NCI-H2029 (cell line): ENCODE results near the gene UST.
"Not testable (repeated sequence)": the region's sequence is repeated elsewhere in the genome, so short reads cannot be mapped to it uniquely, and the experiment has no call there.

Source experiments
- DNase-seq: peaks from one replicate; lab custom pipeline; 2025; lab: John Stamatoyannopoulos, UW

Gene UST

DNA sequence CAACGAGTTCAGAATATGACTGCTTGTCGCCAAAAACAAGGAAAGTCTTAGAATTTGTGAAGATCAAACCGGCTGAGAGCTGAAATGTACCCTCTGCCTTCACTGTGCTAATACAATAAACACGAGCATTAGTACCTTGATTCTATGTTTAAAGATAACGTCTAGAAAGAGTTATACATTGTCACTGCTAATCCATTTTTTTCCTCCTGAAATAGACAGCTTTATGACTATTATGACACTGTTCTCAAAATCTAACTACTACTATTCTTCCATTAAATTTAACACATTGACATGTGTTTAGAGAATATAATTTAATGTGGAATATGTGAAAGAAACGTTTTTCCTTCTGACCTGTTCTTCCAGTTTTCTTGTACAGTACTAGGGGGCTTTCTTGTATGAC is 204.8 kb downstream of the UST start:
- no peak for DNase-seq

DNA sequence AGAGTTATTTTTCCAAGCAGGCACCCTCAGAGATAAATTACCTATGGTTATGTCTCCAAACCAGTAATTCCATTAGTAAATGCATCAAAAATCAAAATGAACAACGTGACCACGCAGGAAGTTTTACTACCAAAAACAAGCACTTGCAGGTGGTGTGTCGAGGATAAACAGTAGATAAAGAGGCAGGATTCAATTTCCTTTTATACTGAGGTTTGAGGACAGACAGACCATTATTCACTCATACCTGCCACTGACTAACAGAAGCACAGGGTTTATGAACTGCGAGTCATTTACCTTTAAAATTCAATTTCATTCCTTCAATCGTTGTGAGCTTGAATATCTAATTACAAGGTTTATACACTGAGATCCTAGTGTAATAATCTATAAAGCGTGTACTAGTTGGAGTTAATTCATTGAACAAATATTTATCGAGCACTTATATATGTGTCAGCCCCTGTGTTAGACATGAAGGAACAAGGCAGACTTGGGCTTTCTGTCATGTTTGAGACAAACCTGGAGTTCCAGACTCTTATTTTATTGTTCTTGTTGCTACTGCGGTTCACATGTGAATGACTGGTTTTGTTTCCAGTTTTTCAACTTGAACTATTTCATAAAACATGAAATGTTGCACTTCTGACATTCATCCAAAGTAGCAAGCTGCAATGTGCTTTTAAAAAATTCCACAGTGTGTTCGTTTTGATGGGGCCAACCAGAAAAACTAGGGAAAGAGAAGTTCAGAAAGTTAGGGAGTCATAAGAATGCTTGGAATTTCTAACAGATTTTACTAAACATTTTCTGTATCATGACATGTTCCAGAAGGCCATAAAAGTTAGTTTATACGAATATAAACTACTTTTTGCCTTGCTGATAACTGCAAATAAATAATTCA is 205.6 kb downstream of the UST start:
- DNase-seq, result no peak

- DNase-seq, result no peak
Observed at GRCh38 chr6:148954461-148954860, 207.6 kb downstream of the UST start.

DNA sequence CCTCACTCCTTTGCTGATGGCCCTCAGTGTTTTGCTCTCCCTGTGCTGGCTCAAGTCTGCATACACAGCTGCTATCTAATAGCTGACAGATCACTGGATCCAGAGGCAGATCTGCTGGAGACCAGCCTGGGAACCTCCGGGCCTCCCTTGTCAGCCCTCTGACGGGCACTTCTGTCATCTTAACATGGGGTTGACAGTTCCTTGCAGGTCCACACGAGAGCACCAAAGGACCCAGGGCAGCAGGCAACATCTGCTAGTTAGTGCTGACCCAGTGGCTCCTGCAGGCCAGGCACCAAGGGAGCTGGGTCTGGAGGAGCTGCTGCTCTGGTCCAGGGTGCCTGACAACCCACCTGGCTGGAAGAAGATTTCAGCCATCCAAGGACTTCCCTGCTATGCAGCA is 208.1 kb downstream of the UST start:
- no peak for DNase-seq

DNA sequence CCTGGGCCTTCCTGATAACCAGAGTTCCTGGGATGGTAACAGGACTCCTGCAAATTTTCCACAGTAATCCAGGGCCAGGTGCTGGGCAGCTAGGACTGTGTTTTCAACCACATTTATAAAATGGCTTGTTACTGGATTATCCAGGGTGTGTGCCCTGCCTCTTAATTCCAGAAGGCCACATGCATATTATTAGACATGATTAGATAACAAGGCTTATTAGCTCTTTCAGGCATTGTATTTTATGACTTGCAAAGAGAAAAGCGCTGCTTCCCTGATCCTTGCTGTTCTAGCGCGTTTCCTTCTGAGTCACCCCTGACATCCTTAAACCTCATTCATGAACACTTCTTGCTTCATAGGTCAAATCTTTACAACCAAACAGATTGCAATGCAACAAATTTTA is 208.6 kb downstream of the UST start:
- DNase-seq, result no peak

DNA sequence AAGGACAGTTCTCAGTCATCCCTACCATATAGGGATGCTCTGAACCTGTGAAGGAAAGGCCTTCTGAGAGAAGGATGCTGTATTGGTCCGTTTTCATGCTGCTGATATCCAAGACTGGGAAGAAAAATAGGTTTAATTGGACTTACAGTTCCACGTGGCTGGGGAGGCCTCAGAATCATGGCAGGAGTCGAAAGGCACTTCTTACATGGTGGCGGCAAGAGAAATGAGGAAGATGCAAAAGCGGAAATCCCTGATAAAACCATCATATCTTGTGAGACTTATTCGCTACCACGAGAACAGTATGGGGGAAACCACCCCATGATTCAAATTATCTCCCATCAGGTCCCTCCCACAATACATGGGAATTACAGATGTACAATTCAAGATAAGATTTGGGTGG is 209.3 kb downstream of the UST start:
- DNase-seq, result not testable (repeated sequence)

DNA sequence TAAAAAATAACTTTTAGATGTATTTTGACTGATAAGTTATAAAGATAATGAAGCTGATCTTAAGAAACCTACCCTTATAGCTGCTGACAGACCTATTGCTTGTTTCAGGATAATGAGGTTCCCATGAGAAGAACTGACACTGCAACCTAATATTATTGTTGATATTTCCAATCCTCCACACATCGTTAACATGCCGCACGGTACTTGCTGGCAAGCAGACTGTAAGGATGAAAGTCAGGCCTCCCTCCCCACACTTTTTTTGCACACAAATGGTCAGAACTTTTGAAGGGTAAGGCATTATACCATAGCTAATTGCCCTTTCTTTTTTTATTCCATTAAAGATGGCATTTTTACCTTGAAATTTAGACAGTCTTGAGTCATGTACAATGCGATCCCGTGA is 210.9 kb downstream of the UST start:
- no peak for DNase-seq

DNA sequence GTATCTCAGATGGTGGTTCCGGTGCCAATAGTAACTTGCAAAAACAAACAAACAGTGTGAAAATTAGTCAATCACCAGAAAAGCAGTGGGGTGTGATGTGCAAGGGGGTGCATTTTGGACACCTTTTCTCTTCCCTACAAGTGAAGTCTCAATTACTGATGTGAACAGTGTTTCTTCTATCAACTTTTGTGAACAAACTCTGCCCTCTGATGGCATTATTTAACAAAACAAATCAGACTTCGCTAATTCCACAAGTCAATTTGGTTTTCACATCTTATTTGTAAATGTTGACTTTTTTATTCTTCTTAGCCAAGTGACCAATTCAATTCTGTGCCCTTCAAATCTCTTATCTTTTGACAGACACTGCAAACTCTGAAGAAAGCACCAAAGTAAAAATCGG is 212.2 kb downstream of the UST start:
- no peak for DNase-seq

DNA sequence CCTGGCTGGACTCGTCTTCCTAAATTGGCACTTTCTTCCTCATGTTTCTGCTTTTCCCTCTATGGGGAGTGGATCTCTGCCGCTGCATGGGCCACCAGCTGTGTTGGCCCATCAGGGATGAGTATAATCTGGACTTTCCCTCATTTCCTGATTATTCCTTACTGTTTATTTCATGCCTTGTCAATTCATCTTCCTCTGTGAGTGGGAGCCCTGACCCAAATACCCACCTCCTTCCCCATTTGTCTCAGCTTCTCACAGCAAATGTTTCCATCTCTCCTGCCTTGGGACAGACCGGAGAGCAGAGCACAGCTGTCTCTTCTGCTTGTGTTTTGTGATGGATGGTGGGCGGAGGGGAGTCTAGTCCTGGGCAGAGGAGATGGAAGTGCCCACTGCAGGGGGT is 212.7 kb downstream of the UST start:
- no peak for DNase-seq

DNA sequence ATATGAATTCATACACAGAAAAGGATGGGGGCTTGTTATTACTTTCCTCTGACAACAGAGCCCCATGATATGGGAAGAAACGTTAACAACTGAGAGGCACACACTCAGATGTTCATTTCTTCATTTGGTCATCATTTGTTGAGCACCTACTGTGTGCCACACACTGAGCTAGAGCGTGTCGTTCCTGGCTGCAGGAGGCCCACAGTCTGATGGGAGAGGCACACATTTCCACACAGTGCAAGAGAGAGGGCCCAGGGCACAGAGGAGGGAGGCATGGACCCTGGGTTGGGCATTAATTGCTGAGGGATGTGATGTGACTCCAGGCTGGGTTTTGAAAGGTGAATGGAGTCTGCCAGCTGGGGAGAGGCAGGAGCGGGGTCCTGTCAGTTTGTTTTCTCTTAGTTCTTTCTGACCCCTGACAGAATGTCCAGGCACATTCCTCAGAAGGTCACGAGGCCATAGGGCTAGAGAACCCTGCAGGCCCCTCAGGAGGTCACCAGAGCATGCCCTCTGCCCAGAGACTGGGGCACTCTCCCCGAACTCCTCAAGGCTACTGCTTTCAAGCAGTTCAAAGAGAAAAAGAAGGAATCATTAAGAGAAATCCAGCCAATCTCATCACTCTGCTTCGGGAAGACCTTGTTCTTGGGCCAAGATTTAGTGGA is 216.2 kb downstream of the UST start:
- DNase-seq, result no peak

DNA sequence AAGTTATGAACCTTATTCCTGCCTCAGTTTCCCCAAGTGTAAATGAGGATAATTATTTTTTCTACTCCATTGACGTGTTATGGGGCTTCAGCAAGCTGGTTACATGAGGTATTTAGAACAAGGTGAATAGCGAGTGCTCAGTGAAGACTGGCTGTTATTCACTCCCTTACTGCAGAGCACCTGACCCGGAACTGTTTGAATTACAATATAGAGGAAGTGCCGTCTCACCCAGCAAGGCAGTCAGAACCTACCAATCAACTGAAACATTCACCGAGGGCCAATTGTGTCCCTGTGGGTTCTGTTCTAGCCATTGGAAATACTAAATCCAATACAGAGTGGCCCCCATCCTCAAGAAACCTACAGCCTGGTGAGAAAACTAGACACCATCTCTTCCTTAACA is 216.9 kb downstream of the UST start:
- no peak for DNase-seq

DNA sequence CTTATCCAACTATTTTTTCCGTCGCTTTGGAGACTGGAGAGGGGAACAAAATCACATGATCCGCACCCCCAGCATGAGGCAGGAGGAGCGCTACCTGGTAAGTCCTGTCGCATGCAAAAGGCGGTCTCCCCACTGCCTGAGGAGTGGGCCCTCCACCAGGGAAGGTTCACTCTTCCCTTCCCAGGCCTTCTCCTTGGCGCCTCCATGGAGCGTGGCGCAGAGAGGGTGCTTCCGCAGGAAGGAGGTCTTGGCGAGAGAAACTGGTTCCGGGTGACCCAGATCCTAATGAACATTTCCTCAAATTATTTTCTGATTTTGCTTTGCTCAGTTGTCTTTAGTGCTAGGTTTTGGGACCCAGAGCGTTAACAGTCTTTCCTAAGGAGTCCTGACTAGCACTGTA is 217.6 kb downstream of the UST start:
- DNase-seq, result no peak

DNA sequence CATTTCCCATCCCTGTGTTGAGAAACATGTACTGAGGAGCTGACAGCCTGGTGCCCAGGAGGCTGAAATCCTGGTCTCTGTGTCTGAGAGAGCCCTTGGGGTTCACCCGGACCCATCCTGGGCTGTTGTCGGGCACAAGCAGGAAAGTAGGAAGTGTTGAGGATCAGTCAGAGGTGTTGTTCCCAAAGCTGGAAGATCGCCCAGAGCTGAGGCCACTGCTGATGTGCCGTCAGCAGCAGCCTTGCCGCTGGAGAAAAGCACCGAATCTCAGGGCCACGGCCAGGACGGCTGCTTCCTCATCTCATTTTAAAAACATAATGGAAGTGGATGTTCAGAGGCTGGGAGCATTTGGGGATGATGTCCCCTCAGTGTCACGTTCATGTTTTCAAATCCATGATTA is 218.5 kb downstream of the UST start:
- DNase-seq, result no peak

DNA sequence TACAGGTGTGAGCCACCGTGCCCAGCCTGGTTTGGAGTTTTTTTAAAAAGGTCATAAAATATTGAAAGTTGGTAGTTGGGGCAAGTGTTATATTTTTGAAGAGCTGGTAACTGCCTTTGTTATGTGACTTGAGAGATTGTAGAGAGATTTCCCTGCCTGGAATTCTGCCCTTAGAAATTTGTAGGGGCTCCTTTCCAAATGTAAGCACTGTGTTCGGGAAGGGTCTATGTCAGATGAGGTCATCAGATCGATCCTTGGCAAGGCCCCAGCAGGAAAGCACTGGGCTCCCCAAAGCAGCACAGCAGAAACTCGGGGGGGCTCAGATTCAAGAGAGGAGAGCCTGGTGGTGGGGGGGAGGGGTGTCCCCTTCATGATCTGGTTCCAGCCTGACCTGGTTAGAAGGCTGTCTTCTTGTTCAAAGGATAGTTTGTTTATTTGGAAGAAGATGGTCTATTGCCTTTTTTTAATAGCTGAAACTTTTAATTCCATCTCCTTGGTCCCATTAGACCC is 220.2 kb downstream of the UST start:
- DNase-seq, result no peak

DNA sequence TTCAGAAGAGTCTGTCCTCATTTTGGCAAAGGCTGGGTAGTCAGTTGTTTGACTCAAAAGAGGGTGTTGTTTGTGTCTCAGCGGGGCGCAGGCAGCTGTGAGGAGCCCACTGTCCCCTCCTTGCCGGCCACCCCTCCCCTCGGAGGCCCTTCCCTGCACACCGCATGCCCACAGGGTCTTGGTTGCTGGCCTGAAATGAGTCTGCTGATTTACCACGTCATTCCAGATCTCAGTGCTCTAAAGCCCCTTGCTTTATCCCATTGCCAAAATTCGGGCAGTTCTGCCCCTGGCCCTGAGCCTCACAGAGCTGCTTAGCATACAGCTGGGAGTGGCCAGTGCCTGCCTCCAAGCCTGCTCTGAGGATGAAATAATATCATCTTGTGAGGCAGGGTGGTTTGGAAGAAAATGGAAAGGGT is 220.7 kb downstream of the UST start:
- DNase-seq, result no peak

DNA sequence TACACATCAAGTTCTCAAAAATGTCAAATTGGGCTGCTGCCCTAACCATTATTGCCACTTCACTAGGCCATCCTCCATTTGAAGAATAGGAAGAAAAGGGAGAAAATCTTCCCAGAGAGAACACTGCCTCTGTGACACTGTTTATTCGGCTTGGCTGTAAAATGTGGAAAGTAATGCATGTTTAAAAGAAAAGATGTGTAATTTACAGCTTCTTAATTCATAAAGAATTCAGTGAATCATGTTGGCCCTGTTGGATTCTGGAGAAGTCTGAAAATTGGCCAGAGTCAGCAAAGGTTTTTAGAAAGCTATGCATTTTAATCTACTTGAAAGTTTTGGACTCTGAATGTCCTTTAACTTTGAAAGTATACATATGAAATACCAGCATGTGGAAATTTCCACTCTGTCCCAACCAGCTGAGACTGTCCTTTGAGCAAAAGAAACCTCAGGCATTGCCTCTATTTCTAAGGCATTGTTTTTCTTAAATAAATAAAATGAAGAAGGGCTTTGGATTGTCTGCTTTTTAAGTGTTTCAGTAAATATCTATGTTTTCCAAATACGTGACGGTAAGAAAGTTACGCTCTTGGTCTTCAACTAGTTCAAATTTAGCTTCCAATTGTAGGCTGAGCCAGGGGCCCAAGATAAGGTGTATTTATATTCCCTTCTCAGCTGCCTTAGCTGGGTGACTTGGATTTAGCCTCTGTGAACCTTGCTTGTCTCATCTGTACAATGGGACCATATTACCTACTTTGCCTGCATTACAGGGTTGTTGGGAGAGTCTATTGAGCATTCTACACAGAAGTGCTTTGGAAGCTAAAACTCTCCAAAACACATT is 222.2 kb downstream of the UST start:
- no peak for DNase-seq

DNA sequence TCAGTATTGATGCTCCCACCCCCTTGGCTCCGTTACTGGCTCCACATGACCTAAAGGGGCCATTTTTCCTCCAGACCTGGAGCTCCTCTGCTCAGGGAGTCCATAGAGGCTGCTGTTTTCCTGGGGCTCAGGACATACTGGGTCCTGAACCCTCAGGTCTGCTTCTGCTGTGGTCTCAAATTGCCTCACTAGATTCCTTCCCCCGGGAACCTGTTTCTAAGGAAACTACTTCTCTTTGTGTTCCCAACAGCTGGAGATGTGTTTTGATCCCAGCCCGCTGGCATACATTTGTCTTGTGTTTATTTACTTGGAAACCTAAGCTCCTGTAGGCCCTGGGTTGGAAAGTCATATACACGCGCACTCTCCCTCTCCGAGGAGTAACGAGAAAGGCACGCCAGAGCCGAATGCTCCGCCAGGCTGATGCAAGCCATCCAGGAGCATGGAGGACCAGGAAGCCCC is 222.8 kb downstream of the UST start:
- DNase-seq, result peak; percentile 67

DNA sequence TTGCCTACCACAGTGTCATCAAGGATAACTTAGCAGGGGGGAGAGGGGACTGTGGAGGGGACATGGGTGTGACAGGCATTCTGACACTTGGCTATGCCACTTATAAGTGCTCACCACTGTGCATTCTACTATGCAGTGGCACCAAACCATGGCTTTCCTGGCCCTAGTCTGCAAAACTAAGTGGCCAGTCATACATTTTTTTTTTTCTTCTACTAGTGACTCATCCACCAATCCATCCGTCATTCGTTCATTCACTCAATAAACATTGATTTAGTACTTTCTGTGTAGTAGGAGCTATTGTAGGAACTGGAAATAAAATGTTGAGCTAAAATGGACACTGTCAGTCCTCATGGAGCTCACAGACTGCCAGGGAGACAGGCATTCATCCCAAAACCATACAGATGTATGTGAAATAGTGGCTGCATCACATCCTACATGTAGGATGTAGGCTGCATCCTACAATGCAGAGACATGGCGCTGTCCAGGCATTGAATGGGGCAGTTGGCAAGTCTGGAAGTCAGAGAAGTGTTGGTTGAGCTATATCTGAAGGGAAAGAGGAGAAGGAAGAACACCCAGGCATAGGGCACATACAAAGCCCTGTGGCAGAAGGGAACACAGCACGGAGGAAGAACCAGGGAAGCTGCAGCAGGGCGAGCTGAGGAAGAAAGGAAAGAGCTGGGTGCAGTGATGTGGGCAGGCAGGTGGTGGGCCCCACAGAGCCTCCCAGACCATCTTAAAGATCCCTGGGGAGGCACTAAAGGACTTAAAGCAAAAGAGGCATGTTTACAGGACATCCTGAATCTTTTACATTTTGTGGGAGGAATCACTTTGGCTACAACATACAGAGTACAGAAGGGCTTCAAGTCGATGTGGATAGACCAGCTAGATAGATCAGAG is 224.4 kb downstream of the UST start:
- no peak for DNase-seq

DNA sequence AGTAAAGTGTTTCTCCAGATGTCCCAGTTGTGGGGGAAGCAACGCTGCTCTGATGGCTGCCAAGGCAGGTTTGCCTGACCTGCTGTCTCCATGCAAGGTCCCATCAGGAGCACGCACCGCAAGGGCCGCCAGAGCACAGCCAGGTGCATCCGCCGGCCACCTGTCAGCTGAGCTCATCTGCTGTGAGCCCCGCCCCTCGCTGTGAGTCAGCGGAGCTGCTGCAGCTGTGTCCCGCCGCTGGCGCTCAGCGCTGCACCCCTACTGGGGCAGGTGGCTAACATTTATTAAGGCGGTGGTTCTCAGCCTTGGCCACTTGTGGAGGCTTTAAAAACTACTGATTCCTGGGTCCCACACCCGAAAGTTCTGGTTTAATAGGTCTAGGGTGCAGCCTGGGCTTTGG is 225.7 kb downstream of the UST start:
- peak; percentile 78 for DNase-seq

GRCh38 chr6:148973538-148974208 is 226.8 kb downstream of the UST start:
- DNase-seq, result no peak

GRCh38 chr6:148974351-148974750 is 227.5 kb downstream of the UST start:
- DNase-seq, result no peak
